HG02970 (cell line): ENCODE results near the gene LYPD6.

ENCODE experiments used
- ATAC-seq: cut with Tn5 transposase; IDR thresholded peaks from one replicate; pipeline ENCODE4 v1.9.1; 2021; ENCODE audit warnings: mild to moderate bottlenecking, moderate library complexity, moderate number of reproducible peaks; ENCODE audit not compliant: unreplicated experiment, low FRiP score

LYPD6 gene

DNA sequence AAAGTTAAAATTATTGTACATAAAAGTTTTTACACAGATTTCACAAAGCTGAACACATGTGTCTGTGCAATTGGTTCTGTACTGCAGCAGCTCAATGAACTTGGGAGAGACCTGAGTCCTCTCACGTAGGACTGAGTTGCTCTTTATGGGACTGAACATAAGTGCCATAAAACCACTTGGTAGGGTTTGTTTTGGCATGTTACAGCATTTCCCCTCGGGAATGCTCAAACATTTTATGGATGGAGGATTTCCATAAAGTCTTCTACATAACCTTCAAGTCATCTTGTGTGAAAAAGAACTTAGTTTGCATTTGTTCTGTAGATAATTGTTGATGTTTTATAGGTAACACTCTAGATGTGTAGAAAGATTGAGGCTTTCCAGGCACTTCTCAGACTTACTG lies 15.9 kb downstream of the LYPD6 start:
- ATAC-seq: no peak

DNA sequence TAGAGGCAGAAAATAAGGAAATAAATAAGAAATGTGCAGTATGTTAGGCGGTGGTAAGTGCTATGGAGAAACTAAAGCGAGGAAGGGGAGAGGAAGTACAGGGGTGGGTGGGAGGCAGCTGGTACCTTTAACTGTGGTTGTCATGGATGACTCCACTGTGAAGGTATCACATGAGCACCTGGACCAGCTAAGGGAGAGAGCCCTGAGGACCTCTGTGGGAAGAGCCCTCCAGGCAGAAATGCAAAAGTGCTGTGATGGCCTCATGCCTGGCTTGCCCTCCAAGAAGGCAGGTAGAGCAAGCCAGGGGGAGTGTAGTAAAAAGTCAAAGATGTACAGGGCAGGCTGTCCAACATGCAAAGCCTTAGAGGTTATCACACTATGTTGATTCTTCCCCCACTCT lies 17.9 kb downstream of the LYPD6 start:
- ATAC-seq: no peak

DNA sequence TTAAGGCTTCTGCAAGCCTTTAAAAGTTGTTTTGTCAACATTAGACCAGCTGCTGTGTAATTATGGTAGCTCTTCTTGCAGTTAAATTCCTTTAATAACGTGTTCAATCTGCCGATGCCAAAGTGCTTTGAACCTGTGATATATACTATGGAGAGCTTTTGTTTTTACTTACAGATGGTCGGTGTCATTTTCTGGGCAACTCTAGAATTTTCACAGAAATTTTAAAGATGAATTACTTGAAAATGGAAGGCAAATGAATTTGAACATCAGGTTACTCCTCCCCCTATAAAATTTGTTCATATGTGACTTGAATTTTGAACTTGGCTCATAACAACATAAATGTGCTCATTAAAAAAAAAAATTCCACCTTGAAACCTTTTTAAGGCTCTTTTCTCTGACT lies 23.0 kb downstream of the LYPD6 start:
- no peak for ATAC-seq

DNA sequence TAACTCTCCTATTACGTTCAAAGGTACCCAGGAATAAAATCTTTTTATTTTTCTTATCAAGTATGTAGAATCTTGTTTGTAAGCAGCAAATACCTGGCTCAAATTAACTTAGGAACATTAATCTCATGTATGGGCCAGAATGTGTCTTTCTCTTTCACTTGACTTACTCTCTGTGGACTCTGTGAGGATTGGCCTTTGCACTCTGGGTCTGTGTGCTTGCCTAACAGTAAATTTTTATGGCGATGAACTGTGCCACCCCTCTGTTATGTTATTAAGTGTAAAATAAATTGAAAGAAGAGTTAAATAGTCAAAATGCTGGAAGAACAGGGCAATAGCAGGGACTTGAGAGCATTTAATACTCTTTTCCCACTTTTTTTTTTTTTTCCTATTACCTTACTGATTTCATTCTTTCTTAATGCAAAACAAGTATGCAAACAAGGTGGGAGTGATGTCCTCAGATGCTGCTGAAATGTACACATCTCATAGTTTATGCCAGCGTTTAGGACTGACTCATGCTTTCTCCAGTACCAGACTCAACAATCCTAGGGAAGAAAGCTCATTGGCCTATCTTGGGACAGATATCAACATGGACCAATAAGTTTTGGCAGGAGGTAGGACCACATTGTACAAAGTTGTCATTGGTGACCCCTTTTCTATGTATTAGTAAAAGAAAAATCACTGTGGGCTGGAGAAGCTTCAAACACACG lies 25.5 kb downstream of the LYPD6 start:
- no peak for ATAC-seq

DNA sequence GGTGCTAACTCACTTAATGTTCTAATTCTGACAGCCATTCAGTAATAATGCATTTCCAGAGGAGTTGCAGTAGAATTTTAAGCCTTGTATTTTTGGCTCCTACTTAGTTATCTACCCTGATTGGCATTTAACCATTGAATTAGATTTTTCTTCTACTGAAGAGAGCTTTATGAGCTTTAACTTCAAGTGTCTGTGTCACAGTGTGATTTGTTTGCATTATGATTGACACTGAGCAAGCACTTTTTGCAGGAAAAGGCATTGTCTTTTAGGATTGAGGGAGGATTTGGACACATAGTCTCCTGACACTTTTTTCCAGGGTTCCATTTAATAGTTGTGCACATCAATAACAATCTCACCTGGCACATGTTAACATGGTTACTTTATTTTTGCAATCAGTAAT lies 26.7 kb downstream of the LYPD6 start:
- no peak for ATAC-seq

DNA sequence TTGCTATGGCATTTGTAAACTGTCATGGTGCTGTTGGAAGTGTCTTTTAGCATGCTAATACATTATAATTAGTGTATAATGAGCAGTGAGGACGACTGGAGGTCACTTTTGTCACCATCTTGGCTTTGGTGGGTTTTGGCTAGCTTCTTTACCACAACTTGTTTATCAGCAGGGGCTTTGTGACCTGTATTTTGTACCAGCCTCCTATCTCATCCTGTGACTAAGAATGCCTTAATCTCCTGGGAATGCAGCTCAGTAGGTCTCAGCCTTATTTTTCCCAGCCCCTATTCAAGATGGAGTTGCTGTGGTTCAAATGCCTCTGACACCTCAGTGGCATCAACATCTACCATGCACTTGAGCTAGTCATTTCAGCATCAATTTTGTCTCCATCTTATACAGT lies 29.7 kb downstream of the LYPD6 start:
- no peak for ATAC-seq

DNA sequence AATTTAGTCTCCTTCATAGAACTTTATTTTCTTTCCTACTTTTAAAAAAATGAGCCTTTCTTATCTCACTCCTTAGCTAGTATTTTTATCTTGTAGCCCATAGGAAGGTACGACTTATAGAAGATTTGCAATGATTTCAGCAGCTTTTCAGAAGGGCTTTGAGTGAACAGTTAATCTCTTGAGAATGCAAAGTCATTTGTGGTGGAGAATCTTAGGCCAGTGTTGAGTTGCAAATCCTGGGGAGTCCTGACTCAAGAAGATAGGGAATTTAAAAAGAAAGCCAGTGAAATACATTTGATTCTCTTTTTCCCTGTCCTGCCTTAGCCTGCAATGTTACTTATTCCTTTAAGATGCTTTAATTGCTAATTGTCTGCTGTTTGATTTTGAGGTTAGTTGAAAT lies 33.6 kb downstream of the LYPD6 start:
- no peak for ATAC-seq

DNA sequence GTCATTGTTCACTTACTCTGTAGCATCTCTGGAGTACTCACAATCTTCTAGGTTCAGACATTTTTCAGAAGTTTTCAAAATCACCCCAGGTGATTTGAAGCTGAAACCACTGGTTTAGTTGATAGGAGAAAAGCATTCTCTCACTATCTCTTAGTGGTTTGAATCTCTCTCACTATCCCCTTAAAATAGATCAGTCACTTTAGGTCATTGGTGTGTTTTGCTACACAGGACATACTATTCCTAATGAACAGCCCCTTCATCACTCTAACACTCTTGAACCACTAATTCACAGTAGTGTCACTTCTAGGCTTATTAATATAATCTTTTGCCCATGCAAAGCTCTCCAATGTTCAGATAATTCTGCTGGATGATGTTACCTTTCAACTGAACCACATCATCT lies 34.5 kb downstream of the LYPD6 start:
- ATAC-seq: no peak

DNA sequence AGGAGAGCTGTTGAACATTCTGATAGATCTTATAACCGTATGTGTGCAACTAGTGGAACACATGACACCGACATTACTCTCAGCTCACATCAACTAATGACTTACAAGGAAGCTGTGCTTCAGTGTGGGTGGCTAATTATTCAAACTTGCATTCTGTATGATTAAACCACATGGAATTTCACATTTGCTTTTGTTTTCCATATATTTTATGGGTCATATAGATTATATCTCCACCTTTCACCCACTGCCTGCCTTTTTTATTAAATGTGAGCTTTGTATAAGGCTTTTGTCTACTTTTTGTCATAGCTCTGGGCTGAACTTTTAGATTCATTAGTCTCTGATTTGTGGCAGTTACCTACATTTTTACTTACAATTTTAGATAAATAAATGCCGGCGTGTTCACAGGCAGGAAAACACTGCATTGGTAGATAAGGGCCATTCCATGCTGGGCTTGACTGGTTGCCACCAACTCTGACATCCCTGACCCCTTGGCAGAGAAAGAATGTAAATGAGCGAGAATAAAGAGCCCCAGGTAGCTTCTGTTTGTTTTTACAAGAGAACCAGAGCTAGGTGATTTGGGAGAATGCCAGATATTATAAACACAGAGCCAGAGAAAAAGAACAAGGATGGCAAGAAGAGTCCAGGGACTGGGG lies 35.7 kb downstream of the LYPD6 start:
- no peak for ATAC-seq

DNA sequence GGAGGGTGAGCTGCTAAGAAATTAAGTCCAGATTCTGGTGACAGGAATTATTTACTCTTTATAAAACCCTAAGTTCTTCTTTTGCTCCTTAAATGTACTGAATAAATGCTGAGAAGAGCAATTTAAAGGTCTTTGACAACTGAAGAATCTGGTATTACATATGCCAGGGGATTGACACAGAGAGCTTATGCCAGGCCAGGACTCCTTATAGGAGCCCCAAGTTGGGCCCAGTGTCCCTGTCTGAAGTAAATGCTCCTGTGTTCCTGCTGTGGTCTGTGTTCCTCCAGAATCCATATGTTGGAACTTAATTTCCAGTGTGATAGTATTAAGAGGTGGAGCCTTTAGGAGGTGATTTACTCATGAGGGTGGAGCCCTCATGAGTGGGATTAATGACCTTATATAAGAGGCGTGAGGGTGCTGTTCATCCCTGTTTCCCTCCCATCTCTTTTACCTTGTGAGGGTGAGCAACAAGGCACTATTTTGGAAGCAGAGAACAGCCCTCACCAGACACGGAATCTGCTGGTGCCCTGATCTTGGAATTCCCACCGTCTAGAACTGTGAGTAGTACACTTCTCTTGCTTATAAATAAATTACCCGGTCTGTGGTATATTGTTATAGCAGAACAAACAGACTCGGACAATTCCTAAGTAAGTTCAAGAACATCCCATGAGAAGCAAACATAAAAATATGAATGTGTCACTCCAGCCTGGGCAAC lies 39.8 kb downstream of the LYPD6 start:
- no peak for ATAC-seq

DNA sequence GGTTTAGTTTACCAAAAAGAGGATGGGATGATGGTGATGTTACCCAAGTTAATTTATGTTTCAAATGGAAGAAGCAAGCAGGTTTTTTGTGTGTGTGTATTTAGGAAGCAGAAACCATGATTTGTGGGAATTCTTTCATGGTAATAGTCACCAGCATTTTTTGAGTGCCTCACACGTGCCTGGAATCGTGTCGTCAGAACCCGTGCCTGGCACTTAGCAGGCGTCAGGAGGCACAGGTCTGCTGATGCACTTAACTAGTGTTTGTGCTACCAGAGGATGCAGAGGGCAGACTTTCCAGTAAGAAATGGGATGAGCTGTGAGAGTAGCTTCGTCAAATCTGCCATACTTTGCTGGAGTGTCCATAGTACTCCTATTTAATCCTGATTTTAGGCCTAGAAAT lies 41.1 kb downstream of the LYPD6 start:
- no peak for ATAC-seq

DNA sequence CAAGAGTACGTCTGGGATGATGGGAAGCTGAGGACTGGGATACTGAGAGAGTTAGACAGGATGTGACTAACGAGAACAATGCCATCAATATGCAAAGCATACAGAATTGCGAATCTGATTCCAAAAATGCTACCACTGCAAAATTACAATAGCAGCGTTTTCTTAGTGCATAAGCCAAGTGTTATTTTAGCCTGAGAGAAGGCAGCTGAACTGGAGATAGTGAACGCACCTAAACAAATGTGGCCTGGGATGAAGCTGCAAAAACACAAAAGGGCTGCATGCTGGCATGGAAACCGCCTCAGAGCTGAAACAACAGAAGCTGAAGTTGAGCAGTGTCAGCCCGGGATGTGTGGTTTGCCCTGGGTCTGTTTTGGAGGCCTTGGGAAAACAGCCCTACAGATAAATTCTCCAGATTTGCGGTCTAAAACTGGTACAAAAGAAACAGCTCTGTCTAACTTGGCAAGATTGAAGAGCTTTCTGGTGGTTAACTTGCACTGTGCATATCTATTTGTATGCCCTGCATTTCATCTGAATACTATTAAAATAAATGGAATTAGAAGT lies 45.5 kb downstream of the LYPD6 start:
- ATAC-seq: no peak

DNA sequence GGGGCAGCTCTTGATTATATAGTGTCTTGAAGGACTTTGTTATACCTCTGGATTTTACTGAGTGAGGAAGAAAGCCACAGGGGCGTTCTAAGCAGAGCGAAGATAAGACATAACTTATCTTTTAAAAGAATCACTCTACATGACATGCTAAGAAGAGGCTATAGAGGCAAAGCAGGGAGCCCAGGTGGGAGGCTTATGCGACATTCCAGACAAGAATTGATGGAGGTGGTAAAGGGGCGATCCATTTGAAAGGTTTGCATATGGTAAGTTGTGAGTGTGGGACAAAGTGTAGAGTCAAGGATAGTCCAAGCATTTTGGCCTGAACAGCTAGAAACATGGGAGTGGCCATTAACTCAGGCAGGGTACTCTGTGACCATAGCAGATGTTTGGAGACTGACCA lies 49.8 kb downstream of the LYPD6 start:
- no peak for ATAC-seq

DNA sequence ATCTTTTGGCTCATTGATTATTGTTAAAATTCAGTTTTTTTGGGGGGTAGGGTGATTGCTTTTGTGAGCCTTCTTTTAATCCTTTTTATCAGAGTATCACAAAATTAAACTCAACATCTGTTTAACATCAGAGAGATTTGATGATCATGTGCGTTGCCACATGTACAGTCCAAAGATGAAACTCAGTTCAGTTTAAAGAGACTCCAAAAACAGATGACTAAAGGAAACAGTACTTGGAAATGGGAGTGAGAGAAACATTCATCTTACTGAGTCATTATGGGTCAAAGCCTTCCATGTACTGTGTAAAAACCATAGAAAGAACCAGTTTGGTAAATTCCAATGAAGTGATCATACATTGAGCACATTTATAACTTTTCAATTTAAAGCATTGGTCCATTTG lies 53.0 kb downstream of the LYPD6 start:
- no peak for ATAC-seq

DNA sequence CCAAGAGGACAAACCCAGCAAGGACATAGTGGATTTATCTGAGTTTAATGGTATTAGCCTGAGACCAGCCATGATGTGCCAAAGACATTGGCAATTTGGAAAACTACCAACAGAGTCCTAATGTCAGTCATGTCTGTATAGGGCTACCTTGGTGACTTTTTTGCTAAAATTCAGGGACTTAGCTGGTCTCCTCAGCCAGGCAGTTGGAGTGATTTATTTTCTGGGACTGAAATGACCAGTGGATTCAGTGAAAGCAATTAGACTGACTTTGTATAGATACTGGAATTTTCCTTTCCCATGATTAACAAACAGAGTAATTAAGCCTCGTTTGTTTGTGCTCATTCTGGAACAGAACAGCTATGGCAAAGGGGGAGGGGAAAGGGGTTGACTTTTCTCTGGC lies 55.0 kb downstream of the LYPD6 start:
- no peak for ATAC-seq

DNA sequence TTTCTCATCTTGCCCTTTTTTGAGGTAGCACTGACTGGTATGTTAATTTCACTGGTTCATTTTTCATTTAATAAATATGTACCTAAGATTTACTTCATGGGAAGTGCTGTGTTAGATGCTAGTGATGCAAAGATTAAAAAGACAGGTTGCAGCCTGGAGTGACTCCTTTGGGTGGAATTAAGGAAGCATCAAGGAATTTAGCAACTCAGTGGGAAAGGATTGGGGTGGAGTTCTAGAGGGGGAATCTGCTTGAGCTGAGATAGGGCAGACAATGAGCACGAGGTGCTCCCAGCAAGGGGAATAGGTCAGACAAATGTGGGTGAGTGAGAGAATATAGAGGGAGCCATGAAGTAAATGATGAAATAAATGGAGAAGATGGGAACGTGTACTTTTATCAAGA lies 57.0 kb downstream of the LYPD6 start:
- no peak for ATAC-seq

DNA sequence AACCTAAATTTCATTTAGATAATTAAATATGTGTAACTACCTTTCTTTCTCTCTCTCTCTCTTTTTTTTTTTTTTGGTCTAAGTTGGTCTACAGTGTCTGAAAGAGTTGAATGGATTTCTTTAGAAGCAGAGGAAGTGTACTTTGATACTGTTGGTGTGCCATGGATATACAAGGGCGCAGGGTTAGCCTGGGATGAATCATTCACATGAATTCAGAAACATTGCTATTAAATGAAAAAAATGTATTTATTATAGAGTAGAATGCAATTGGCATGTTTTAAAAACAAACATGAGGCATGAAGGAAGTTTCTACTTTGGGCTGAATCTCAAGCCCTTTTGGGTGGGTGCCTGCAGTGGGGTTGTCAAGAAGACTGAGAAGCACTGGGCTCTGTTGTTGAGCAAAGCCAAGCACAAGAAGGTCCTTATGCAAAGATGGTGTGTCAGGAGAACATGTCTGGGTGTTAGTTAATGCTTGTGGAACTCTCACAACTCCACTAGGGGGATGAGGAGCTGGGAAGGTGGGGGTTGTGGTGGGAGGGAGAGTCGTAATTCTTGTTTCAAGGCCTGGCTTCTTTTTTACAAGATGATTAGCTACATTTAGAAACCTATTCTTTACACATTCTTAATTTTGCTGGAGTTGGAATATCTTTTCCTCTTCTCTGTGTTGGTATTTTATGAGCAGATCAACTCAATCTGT lies 57.9 kb downstream of the LYPD6 start:
- ATAC-seq: no peak

DNA sequence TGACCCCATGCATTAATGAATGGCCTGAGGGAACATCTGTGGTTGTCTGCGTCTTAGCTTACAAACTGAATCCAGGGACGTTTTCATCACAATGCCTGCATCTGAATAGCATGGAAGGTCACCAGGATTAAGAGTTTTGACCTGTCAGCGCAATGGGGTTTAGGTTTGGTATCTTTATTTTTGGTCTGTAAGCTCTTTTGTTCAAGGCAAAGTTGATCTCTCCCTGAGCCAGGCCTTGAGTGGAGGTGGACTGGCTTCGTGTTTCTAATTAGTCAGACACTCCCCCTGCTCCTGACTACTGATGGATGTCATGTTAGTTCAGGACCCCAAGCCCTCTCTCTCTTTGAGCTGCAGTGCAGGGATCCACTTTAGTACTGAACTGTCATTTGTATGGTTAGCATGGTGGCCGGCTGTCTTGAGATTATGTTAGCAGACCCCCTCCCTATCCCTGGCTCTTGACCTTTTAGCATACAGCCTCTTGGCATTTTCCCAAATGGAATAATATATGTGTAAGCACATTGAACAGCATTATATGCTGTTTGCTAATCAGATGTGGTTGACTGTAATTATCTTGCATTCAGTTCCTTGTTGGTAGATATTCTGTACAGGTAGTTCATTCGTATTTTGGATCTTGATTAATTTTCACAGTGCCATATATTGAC lies 59.2 kb downstream of the LYPD6 start:
- ATAC-seq: no peak

DNA sequence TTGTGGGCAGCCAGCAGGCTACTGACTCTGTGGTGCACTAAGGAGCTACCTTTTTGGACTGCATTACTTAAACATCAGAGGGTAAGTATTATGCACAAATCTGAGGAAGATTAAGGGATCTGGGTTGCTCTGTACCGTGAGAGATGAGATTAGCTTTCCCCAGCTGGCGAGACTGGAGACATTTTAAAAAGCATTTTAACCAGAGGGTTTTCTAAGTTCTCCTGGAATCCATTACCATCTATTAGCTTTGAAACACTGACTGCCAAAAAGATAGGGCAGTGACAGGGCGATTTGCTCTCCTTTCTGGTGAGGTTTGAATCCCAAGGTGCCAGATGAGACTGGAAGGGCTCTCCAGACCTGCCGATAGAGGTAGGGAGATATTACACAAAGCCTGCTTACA lies 63.2 kb downstream of the LYPD6 start:
- ATAC-seq: no peak

DNA sequence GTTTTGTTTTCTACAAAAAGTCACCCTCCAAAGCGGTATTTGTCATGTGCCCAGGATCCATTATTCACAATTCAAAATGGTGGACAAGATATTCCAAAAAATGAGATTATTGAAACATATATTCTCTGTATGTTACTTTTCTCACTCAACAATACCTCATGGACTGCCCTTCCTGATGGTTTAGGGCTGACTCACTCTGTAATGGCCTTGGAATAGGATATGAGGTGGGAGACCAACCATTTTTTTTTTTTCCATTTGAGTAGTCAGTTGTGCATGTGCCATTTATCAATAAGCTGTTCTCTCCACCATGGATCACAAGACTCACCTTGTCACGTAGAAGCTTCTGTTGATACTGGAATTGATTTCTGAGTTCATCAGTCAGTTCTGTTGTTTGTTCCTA lies 64.5 kb downstream of the LYPD6 start:
- ATAC-seq: no peak
